ENCODE results near the gene MRM1.

The MRM1 gene

DNA sequence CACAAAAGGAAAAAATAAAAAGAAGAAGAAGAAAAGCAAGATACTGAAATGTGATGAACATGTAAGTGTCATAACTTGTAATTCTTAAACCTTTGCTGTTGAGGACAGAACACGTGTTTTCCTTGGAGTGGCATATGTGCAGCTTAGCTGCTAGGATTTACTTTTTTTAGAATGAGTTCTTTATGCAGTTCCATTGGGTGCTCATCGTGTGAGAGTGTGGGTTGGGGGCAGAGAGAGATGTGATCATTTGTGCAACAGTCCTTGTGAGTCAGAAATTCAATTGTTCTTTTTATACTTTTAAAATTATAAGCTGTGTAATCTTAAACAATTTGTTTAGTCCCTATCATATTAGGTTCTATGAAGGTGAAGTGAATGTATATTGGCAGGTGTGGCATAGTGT, 15.2 kb upstream of the MRM1 start:
- TF ChIP-seq ZNF274 (IDR thresholded peaks at IDR 0.05; ENCODE audit: low read depth, low read length): no peak
- no peak for TF ChIP-seq SUZ12 (IDR thresholded peaks at IDR 0.05; ENCODE audit: extremely low read depth, insufficient read depth, insufficient read length)
- TF ChIP-seq YY1 (IDR thresholded peaks at IDR 0.05; ENCODE audit: insufficient read depth, insufficient read length): no peak
- DNase-seq (ENCODE audit: low read depth, low spot score): no peak
- H3K27me3 ChIP-seq (ENCODE audit: insufficient read depth, insufficient read length): no peaks in the 10 kb centered on the region
- H3K9ac ChIP-seq (ENCODE audit: insufficient read length, low read depth): no peak overlapping the region
- H3K4me1 ChIP-seq (ENCODE audit: insufficient read depth, insufficient read length): no peaks in the 10 kb centered on the region
- peaks cover 67% of the 10 kb centered on the region for H3K36me3 ChIP-seq (ENCODE audit: insufficient read depth, insufficient read length, low read length)
- H3K9me3 ChIP-seq (ENCODE audit: insufficient read depth, low read length): no peaks in the 10 kb centered on the region
- no peak overlapping the region for H3K4me3 ChIP-seq (ENCODE audit: insufficient read length, low read depth)

DNA sequence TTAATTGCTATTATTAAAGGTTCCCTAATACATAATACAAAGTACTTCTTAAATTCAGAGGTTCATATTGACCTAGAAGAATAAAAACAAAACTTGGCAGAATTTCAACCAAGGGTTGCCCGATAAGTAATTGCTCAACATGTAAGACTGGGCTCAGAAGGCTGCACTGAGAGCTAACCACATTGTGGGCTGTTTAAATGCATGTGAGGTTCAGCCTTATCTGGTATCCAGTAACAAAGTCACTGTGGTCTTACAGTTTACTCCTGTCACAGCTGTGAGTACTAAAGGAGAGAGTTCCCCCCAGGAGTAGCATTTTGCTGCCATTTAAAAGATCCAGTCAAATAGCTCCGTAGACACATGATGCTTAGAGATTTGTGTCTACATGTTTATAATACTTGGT, 11.3 kb upstream of the MRM1 start:
- H3K9ac ChIP-seq (ENCODE audit: insufficient read length, low read depth): no peak overlapping the region
- TF ChIP-seq YY1 (IDR thresholded peaks at IDR 0.05; ENCODE audit: insufficient read depth, insufficient read length) (no peak), SUZ12 (IDR thresholded peaks at IDR 0.05; ENCODE audit: extremely low read depth, insufficient read depth, insufficient read length) (no peak), ZNF274 (IDR thresholded peaks at IDR 0.05; ENCODE audit: low read depth, low read length) (no peak)
- peaks cover 8% of the 10 kb centered on the region for H3K4me1 ChIP-seq (ENCODE audit: insufficient read depth, insufficient read length)
- H3K9me3 ChIP-seq (ENCODE audit: insufficient read depth, low read length): no peaks in the 10 kb centered on the region
- no peaks in the 10 kb centered on the region for H3K27me3 ChIP-seq (ENCODE audit: insufficient read depth, insufficient read length)
- DNase-seq (ENCODE audit: low read depth, low spot score): no peak
- H3K4me3 ChIP-seq (ENCODE audit: insufficient read length, low read depth): no peak overlapping the region
- peaks cover 42% of the 10 kb centered on the region for H3K36me3 ChIP-seq (ENCODE audit: insufficient read depth, insufficient read length, low read length)

DNA sequence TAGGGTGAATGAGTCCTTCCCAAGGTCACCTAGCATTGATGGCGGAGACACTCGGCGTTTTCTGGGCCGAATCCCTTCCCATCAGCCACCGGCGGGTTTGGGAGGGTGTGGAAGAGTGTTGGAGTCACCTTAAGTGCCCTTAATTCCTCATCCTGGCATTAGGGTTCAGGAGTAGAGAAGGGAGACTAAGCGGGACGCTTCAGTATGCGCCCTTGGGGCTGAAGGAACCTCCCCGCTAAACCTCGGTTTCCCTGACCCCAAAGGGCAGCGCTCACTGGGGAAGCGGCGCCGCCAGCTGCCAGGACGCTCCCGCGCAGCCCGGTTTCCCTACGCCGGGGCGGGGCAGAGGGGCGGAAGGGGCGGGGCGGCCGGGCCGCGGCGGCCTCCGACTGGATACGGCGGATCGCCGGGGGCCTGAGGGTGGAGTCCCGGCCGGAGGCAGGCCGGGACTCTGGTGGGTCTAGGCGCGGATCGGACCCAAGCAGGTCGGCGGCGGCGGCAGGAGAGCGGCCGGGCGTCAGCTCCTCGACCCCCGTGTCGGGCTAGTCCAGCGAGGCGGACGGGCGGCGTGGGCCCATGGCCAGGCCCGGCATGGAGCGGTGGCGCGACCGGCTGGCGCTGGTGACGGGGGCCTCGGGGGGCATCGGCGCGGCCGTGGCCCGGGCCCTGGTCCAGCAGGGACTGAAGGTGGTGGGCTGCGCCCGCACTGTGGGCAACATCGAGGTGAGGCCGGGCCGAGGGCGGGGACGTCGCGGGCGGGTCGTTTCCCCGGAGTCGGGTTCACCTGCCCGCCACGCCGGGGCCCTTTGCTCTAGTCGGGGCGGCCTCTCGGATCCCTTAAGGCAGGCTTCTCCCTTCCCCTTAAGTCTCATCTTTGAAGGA, 9.7 kb upstream of the MRM1 start, which contains the start of gene DHRS11:
DHRS11 (plus strand) TSS at position 446 of the 882 bp plus-strand sequence; CDS start at position 577, 131 bp downstream.
- Histone ChIP-seq H3K4me1 (ENCODE audit: insufficient read depth, insufficient read length) (peaks cover 8% of the 10 kb centered on the region), H3K36me3 (ENCODE audit: insufficient read depth, insufficient read length, low read length) (peaks cover 38% of the 10 kb centered on the region), H3K4me3 (ENCODE audit: insufficient read length, low read depth) (peak within 1 kb of the TSS; percentile 80), H3K9me3 (ENCODE audit: insufficient read depth, low read length) (no peaks in the 10 kb centered on the region), H3K9ac (ENCODE audit: insufficient read length, low read depth) (peak within 1 kb of the TSS; percentile 81), H3K27me3 (ENCODE audit: insufficient read depth, insufficient read length) (no peaks in the 10 kb centered on the region)
- DNase-seq (ENCODE audit: low read depth, low spot score): peak; percentile 57
- no peak for TF ChIP-seq ZNF274 (IDR thresholded peaks at IDR 0.05; ENCODE audit: low read depth, low read length)
- TF ChIP-seq SUZ12 (IDR thresholded peaks at IDR 0.05; ENCODE audit: extremely low read depth, insufficient read depth, insufficient read length): no peak
- TF ChIP-seq YY1 (IDR thresholded peaks at IDR 0.05; ENCODE audit: insufficient read depth, insufficient read length): no peak

DNA sequence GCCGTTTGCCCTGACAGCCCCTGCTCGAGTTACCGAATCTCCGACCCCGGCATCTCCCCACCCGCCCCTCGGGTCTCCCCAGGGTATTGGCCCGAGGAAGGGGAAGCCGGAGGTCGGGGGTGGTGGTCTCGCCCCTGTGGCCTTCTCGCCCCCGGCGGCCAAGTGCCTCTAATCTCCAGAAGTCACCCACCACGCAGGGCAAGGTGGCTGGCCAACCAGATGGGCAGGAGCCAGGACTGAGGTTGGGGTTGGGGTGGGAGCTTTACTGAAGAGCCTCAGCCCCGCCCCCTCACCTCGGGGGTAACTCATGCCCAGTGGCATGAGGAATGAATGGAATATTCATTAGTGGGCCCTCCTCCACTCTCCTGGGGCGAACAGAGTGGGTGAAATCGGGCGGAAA, 9.1 kb upstream of the MRM1 start:
- H3K36me3 ChIP-seq (ENCODE audit: insufficient read depth, insufficient read length, low read length): peaks cover 38% of the 10 kb centered on the region
- TF ChIP-seq ZNF274 (IDR thresholded peaks at IDR 0.05; ENCODE audit: low read depth, low read length): no peak
- H3K4me1 ChIP-seq (ENCODE audit: insufficient read depth, insufficient read length): peaks cover 8% of the 10 kb centered on the region
- no peak for DNase-seq (ENCODE audit: low read depth, low spot score)
- peak overlapping the region; percentile 80 for H3K4me3 ChIP-seq (ENCODE audit: insufficient read length, low read depth)
- no peaks in the 10 kb centered on the region for H3K9me3 ChIP-seq (ENCODE audit: insufficient read depth, low read length)
- no peaks in the 10 kb centered on the region for H3K27me3 ChIP-seq (ENCODE audit: insufficient read depth, insufficient read length)
- peak overlapping the region; percentile 81 for H3K9ac ChIP-seq (ENCODE audit: insufficient read length, low read depth)

GRCh38 chr17:36592716-36593321, 8.6 kb upstream of the MRM1 start:
- DNase-seq (ENCODE audit: low read depth, low spot score): no peak
- Histone ChIP-seq H3K27me3 (ENCODE audit: insufficient read depth, insufficient read length) (no peaks in the 10 kb centered on the region), H3K9ac (ENCODE audit: insufficient read length, low read depth) (peak overlapping the region; percentile 81)

GRCh38 chr17:36593656-36594316, 7.6 kb upstream of the MRM1 start:
- Histone ChIP-seq H3K4me1 (ENCODE audit: insufficient read depth, insufficient read length) (peaks cover 8% of the 10 kb centered on the region), H3K9me3 (ENCODE audit: insufficient read depth, low read length) (no peaks in the 10 kb centered on the region), H3K36me3 (ENCODE audit: insufficient read depth, insufficient read length, low read length) (peaks cover 40% of the 10 kb centered on the region), H3K9ac (ENCODE audit: insufficient read length, low read depth) (peak overlapping the region; percentile 42), H3K4me3 (ENCODE audit: insufficient read length, low read depth) (no peak overlapping the region), H3K27me3 (ENCODE audit: insufficient read depth, insufficient read length) (no peaks in the 10 kb centered on the region)
- TF ChIP-seq ZNF274 (IDR thresholded peaks at IDR 0.05; ENCODE audit: low read depth, low read length): no peak
- no peak for TF ChIP-seq SUZ12 (IDR thresholded peaks at IDR 0.05; ENCODE audit: extremely low read depth, insufficient read depth, insufficient read length)
- no peak for TF ChIP-seq YY1 (IDR thresholded peaks at IDR 0.05; ENCODE audit: insufficient read depth, insufficient read length)
- no peak for DNase-seq (ENCODE audit: low read depth, low spot score)

More at GRCh38 chr17:36592716-36593321, 8.6 kb upstream of the MRM1 start:
- H3K4me1 ChIP-seq (ENCODE audit: insufficient read depth, insufficient read length): peaks cover 8% of the 10 kb centered on the region
- no peaks in the 10 kb centered on the region for H3K9me3 ChIP-seq (ENCODE audit: insufficient read depth, low read length)
- H3K4me3 ChIP-seq (ENCODE audit: insufficient read length, low read depth): peak overlapping the region; percentile 80
- no peak for TF ChIP-seq SUZ12 (IDR thresholded peaks at IDR 0.05; ENCODE audit: extremely low read depth, insufficient read depth, insufficient read length)
- peaks cover 35% of the 10 kb centered on the region for H3K36me3 ChIP-seq (ENCODE audit: insufficient read depth, insufficient read length, low read length)

Measured in NT2/D1 (cell line).